Stomach (tissue), 9 donors: ENCODE data around the gene DGAT2L6. TPM values are rescaled to one million over a fixed set of nuclear protein-coding genes. Genes with fewer than 3 reads are reported as not detected.

Source experiments
- DNase-seq, 2 donors: peaks; one replicate each; pipeline versions ENCODE4 v3.0.0 to v3.0.0-alpha.2; 2013 to 2019
- H3K27ac ChIP-seq, 5 donors: fragments of 200-600 bp in 4 of 5; sonication (generic) in 4 of 5; one replicate each; pipeline ENCODE4 v1.5.1; 2013 to 2019; ENCODE audit warnings: mild to moderate bottlenecking in 1 of 5, moderate library complexity in 1 of 5
- H3K27me3 ChIP-seq, 3 donors: fragments of 200-600 bp; sonication (generic); one replicate each; pipeline ENCODE4 v1.5.1; 2017 to 2019; ENCODE audit warnings: mixed run types in 1 of 3
- H3K36me3 ChIP-seq, 4 donors: fragments of 200-600 bp; sonication (generic); 1 replicate in 3 of 4; 2 replicates in 1 of 4; pipeline ENCODE4 v1.5.1; 2016 to 2019
- H3K4me1 ChIP-seq, 4 donors: fragments of 200-600 bp; sonication (generic); one replicate each; pipeline ENCODE4 v1.5.1; 2016 to 2019
- H3K4me3 ChIP-seq, 4 donors: fragments of 200-600 bp; sonication (generic) in 3 of 4; one replicate each; pipeline ENCODE4 v1.5.1; 2016 to 2019; ENCODE audit warnings: mild to moderate bottlenecking in 1 of 4
- H3K9me3 ChIP-seq, 4 donors: fragments of 200-600 bp; sonication (generic); one replicate each; pipeline ENCODE4 v1.5.1; 2016 to 2019
- EP300 ChIP-seq: sonication (generic); formaldehyde crosslinking; IDR thresholded peaks from one replicate; pipeline ENCODE4 v1.6.1; 2017; ENCODE audit warnings: antibody characterized with exemption
- POLR2A ChIP-seq, 4 donors: fragments of 450-650 bp; IDR thresholded peaks; one replicate each; pipeline ENCODE4 v1.6.1; 2016; ENCODE audit warnings: antibody characterized with exemption in 4 of 4, control low read depth in 2 of 4, mild to moderate bottlenecking in 1 of 4, moderate library complexity in 1 of 4
- POLR2AphosphoS5 ChIP-seq, 3 donors: sonication (generic); formaldehyde crosslinking; IDR thresholded peaks; one replicate each; pipeline ENCODE4 v1.6.1; 2016; ENCODE audit warnings: antibody characterized with exemption in 3 of 3
- WGBS, 5 donors: extraction: QIAGEN DNeasy Blood & Tissue Kit in 3 of 5; methylation state at CpG; one replicate each; pipeline versions ENCODE4 v1.1.5 to v1.1.7; 2013 to 2018; 5-methylcytosine and 5-hydroxymethylcytosine counted together
- intact Hi-C: fragments of 100-400 bp; cut with DNase I; formaldehyde crosslinking; loops from one replicate; pipeline ENCODE4 v1.15.1; 2023; ENCODE audit warnings: low total_unique reads
- polyA plus RNA-seq, 3 donors: library from polyadenylated mRNA; stranded (reverse); fragments of 200-250 nt; gene quantifications; one replicate each; pipeline ENCODE4 v1.2.3, GENCODE V29; 2013
- total RNA-seq, 5 donors: library from RNA; depleted of rRNA; stranded (reverse); fragments of >200 nt; gene quantifications; one replicate each; pipeline versions ENCODE4 v1.1.0 to v1.2.3, GENCODE V29; 2014 to 2016
- TF ChIP-seq, protein P1 (sequence below), 7 experiments: fragments of 450-650 bp in 4 of 7; fragments of 200-600 bp in 3 of 7; sonication (generic) in 3 of 7; IDR thresholded peaks; one replicate each; pipeline ENCODE4 v1.5.1; 2016 to 2019; ENCODE audit warnings: antibody characterized with exemption in 7 of 7, control low read depth in 2 of 7, mild to moderate bottlenecking in 1 of 7
- donor health status: healthy with polysubstance abuse.
- donor health status: Bipolar disorder and iron deficiency.
- donor health status: healthy.

DGAT2L6 gene
- total and polyA plus RNA-seq, 8 donors = not detected

DNA sequence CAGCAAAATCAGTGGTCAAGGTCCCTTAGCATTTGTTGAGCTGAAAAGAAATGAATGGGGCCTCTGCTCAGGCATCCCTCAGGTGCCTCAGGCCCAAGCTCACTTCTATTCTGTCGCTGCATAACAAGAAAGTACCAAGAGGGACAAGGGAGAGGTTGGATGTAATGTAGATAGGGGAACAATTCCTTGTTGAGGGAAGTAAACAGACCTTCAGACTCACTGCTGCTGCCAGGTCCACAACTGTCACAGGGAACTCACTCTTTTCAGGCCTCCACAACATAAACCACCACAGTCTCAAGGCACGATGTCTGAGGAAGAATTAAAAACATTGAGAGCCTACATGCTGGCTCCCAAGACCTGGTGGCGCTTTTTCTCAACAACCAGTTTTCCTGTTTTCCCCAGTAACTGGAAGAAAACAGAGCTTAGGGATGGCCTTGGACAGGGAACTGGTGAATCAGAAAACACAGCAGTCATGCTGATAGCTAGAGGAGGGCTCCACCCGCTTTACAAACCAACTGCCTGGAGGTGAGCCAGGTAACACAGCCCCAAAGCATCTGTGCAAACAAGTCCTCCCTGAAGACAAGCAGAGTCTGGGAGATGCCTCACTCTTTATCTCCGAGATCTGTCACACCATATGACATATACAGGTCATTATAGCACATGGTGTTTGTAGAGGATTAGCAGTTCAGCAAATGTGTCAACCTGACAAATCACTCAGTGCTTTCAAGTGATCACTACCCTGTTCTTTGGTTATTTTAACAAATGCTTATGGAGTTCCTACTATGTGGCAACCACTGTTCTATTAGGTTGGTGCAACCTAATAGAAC lies 42.9 kb downstream of the DGAT2L6 start:
- no peaks in the 10 kb centered on the region for H3K27me3 ChIP-seq
- peaks cover 0 to 7% (median 0%) of the 10 kb centered on the region in 4 donors for H3K9me3 ChIP-seq
- H3K36me3 ChIP-seq = no peaks in the 10 kb centered on the region
- 41 to 61% (median 48%) methylated on average over 4 to 5 of the region's 5 CpGs for WGBS, 5 donors
- no peak overlapping the region for H3K4me3 ChIP-seq
- peak overlapping the region in 1 of 5 donors; percentile 12 for H3K27ac ChIP-seq
- DNase-seq = peak in 1 of 2 donors; percentile 20
- H3K4me1 ChIP-seq = no peaks in the 10 kb centered on the region
- intact Hi-C loops = no loop called here
- no peak for TF ChIP-seq POLR2A (IDR thresholded peaks at IDR 0.05)
- TF ChIP-seq EP300 = no peak
- TF ChIP-seq, protein P1, sequence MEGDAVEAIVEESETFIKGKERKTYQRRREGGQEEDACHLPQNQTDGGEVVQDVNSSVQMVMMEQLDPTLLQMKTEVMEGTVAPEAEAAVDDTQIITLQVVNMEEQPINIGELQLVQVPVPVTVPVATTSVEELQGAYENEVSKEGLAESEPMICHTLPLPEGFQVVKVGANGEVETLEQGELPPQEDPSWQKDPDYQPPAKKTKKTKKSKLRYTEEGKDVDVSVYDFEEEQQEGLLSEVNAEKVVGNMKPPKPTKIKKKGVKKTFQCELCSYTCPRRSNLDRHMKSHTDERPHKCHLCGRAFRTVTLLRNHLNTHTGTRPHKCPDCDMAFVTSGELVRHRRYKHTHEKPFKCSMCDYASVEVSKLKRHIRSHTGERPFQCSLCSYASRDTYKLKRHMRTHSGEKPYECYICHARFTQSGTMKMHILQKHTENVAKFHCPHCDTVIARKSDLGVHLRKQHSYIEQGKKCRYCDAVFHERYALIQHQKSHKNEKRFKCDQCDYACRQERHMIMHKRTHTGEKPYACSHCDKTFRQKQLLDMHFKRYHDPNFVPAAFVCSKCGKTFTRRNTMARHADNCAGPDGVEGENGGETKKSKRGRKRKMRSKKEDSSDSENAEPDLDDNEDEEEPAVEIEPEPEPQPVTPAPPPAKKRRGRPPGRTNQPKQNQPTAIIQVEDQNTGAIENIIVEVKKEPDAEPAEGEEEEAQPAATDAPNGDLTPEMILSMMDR (IDR thresholded peaks at IDR 0.05) = no peak
- no peak for TF ChIP-seq POLR2AphosphoS5 (IDR thresholded peaks at IDR 0.05)

DNA sequence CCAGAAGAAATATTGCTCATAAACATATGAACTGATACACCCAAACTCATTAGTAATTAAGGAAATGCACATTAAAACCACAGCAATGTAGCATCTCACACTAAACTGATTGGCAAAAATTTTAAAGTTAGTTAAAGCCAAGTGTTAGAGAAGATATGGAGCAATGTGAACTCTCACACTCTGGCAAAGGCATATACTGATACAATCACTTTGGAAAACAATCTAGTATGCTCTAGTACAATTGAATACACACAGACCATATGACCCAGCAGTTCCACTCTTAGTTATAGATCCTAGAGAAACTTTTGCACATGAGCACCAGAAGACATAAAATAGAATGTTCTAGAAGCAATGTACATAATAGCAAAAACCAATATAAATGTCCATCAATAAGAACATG lies 48.8 kb downstream of the DGAT2L6 start:
- TF ChIP-seq POLR2AphosphoS5 (IDR thresholded peaks at IDR 0.05) (no peak), EP300 (no peak), POLR2A (IDR thresholded peaks at IDR 0.05) (no peak)
- TF ChIP-seq, protein P1 (IDR thresholded peaks at IDR 0.05) = no peak
- intact Hi-C loops = no loop called here
- H3K27me3 ChIP-seq = no peaks in the 10 kb centered on the region
- H3K4me1 ChIP-seq = no peaks in the 10 kb centered on the region
- no peaks in the 10 kb centered on the region for H3K36me3 ChIP-seq
- H3K27ac ChIP-seq = no peak overlapping the region
- no peak overlapping the region for H3K4me3 ChIP-seq
- no peak for DNase-seq
- H3K9me3 ChIP-seq = no peaks in the 10 kb centered on the region

DNA sequence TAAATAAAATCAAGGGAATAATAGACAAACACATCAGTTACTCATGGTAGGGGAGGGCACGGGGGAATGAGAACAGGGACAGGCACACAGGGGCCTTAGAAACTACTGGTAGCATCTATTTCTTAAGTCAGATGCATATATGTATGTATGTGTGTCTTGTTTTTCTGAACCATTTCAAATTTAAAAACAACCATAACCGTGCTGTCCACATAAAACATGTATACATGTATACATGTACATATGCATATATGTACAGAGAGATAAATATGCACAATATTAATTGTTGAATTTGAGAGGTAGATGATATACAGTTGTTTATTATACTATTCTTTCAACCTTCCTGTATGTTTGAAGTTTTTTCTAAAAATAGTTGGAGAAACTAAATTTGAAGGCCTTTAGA lies 49.4 kb downstream of the DGAT2L6 start:
- Histone ChIP-seq H3K27ac (no peak overlapping the region), H3K4me1 (no peaks in the 10 kb centered on the region), H3K36me3 (no peaks in the 10 kb centered on the region), H3K27me3 (no peaks in the 10 kb centered on the region), H3K9me3 (no peaks in the 10 kb centered on the region), H3K4me3 (no peak overlapping the region)
- WGBS, 5 donors = 63 to 92% (median 73%) methylated on average over 2 of the region's 2 CpGs
- DNase-seq = no peak
- intact Hi-C loops = no loop called here
- TF ChIP-seq EP300 (no peak), POLR2A (IDR thresholded peaks at IDR 0.05) (no peak), POLR2AphosphoS5 (IDR thresholded peaks at IDR 0.05) (no peak)
- TF ChIP-seq, protein P1 (IDR thresholded peaks at IDR 0.05) = no peak

DNA sequence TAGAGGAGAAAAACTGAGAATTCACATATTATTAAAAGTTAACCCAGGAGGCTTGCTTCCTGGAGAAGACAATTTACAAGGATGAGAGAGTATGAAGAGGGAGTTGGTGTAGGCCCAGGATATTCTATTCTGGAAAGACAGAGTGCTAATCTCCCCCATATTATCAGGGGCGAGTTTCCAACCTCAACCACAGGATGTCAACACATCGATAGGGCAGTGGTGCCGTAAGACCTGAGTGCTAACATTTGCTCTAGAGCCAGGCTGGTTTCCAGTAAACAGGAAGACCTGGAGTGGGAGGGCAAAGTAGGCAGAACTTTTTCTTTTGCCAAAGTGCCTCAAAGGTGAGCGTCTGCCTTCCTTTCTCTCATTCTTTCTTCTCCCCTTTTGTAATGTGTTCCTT lies 54.4 kb downstream of the DGAT2L6 start:
- Histone ChIP-seq H3K27me3 (no peaks in the 10 kb centered on the region), H3K27ac (no peak overlapping the region), H3K9me3 (no peaks in the 10 kb centered on the region), H3K36me3 (no peaks in the 10 kb centered on the region), H3K4me3 (no peak overlapping the region), H3K4me1 (no peaks in the 10 kb centered on the region)
- intact Hi-C loops = no loop called here
- no peak for DNase-seq
- no peak for TF ChIP-seq POLR2AphosphoS5 (IDR thresholded peaks at IDR 0.05)
- TF ChIP-seq POLR2A (IDR thresholded peaks at IDR 0.05) = no peak
- no peak for TF ChIP-seq EP300
- TF ChIP-seq, protein P1 (IDR thresholded peaks at IDR 0.05) = no peak
- 14 to 37% (median 30%) methylated on average over 4 of the region's 4 CpGs for WGBS, 5 donors
